A673 (cell line): ENCODE results near the gene RTN4RL2. TPM values are rescaled to one million over a fixed set of nuclear protein-coding genes. Genes with fewer than 3 reads are reported as not detected.

Experiments used
- BruUV-seq: library from RNA; stranded (reverse); fragments of 400-500 nt; replicated peaks from 2 replicates; lab custom pipeline; 2021; lab: Mats Ljungman, UMichigan
- CTCF ChIA-PET: fragments of 300-600 bp; sonication (Branson Sonifier 250); formaldehyde crosslinking; loops from one replicate; lab custom pipeline; 2022; ENCODE audit warnings: antibody characterized with exemption; lab: Charles Lee
- POLR2A ChIA-PET: fragments of 300-600 bp; sonication (Branson Sonifier 250); formaldehyde crosslinking; loops from one replicate; lab custom pipeline; 2022; ENCODE audit warnings: antibody characterized with exemption; ENCODE audit not compliant: low non-redundant PET; lab: Charles Lee
- DNase-seq: peaks from one replicate; pipeline ENCODE4 v3.0.0-alpha.2; 2015; ENCODE audit warnings: low spot score
- H3K27ac ChIP-seq: fragments of 200-600 bp; sonication (generic); 2 replicates; pipeline ENCODE4 v1.5.1; 2016; ENCODE audit warnings: mixed run types, low read depth, mild to moderate bottlenecking, mixed read lengths, antibody characterized with exemption, low read length; ENCODE audit not compliant: poor library complexity, severe bottlenecking
- H3K27me3 ChIP-seq: fragments of 200-600 bp; sonication (generic); replicated peaks from 2 replicates; pipeline ENCODE4 v1.6.1; 2017; ENCODE audit warnings: mixed run types, low read depth, mild to moderate bottlenecking, mixed read lengths, antibody characterized with exemption, low read length; ENCODE audit not compliant: insufficient read depth, poor library complexity
- H3K36me3 ChIP-seq: fragments of 200-600 bp; sonication (generic); 2 replicates; pipeline ENCODE4 v1.6.1; 2016; ENCODE audit warnings: mixed run types, mild to moderate bottlenecking, mixed read lengths, antibody characterized with exemption, low read length; ENCODE audit not compliant: insufficient read depth, poor library complexity, severe bottlenecking
- H3K4me1 ChIP-seq: fragments of 200-600 bp; sonication (generic); 2 replicates; pipeline ENCODE4 v1.6.1; 2017; ENCODE audit warnings: mixed run types, mild to moderate bottlenecking, mixed read lengths, antibody characterized with exemption, low read length; ENCODE audit not compliant: insufficient read depth, poor library complexity, severe bottlenecking
- H3K4me3 ChIP-seq: fragments of 200-600 bp; sonication (generic); 2 replicates; pipeline ENCODE4 v1.5.1; 2016; ENCODE audit warnings: low read depth, mixed run types, mild to moderate bottlenecking, mixed read lengths, low read length; ENCODE audit not compliant: poor library complexity, severe bottlenecking
- H3K9me3 ChIP-seq: fragments of 200-600 bp; sonication (generic); 2 replicates; pipeline ENCODE4 v1.6.1; 2016; ENCODE audit warnings: mixed run types, low read depth, mild to moderate bottlenecking, mixed read lengths, antibody characterized with exemption, low read length; ENCODE audit not compliant: poor library complexity, severe bottlenecking
- CTCF ChIP-seq: fragments of 300-800, 200-600 bp; sonication (generic); conservative IDR thresholded peaks from 2 replicates; pipeline ENCODE4 v1.5.1; 2017; ENCODE audit warnings: low read depth, mild to moderate bottlenecking, antibody characterized with exemption, low read length, moderate library complexity, mixed read lengths
- EZH2 ChIP-seq: fragments of 200-600 bp; sonication (generic); IDR thresholded peaks from 2 replicates; pipeline ENCODE4 v1.6.1; 2017; ENCODE audit warnings: borderline replicate concordance, low read depth, mild to moderate bottlenecking, mixed read lengths, antibody characterized with exemption, low read length; ENCODE audit not compliant: poor library complexity, severe bottlenecking
- intact Hi-C: fragments of 100-400 bp; cut with micrococcal nuclease; formaldehyde crosslinking; loops from one replicate; pipeline ENCODE4 v1.10.0; 2022; ENCODE audit not compliant: unreplicated experiment
- total RNA-seq: library from RNA; stranded (reverse); gene quantifications from 2 replicates; pipeline ENCODE4 v1.2.3, GENCODE V29; 2021

RTN4RL2 gene
- total RNA-seq, 1 experiment from 2014 or later = 5.2 TPM

GRCh38 chr11:57497303-57498247 lies 37.2 kb downstream of the RTN4RL2 start:
- intact Hi-C loops = loop anchor here (10.0 kb wide), 1 partner anchor 147 kb away; the partner anchor contains the start of gene YPEL4
- CTCF ChIA-PET = interaction anchor here (0.5 kb wide), 1 partner anchor 234 kb away, joined by 7 read pairs; no protein-coding TSS in a partner anchor
- TSS peak; percentile 8 for BruUV-seq
- Histone ChIP-seq H3K4me3 (no peak overlapping the region), H3K27me3 (no peaks in the 10 kb centered on the region), H3K9me3 (no peaks in the 10 kb centered on the region), H3K4me1 (peaks cover 16% of the 10 kb centered on the region), H3K36me3 (no peaks in the 10 kb centered on the region), H3K27ac (no peak overlapping the region)
- TF ChIP-seq EZH2 (no peak), CTCF (no peak)
- DNase-seq = no peak
- POLR2A ChIA-PET = no interaction called here

- no TSS peak for BruUV-seq
- ChIA-PET POLR2A (no interaction called here), CTCF (no interaction called here)
- Histone ChIP-seq H3K27me3 (no peaks in the 10 kb centered on the region), H3K4me1 (peaks cover 16% of the 10 kb centered on the region), H3K4me3 (no peak overlapping the region), H3K36me3 (no peaks in the 10 kb centered on the region), H3K27ac (no peak overlapping the region), H3K9me3 (no peaks in the 10 kb centered on the region)
- TF ChIP-seq CTCF (no peak), EZH2 (no peak)
- DNase-seq = no peak
- intact Hi-C loops = loop anchor here (10.0 kb wide), 1 partner anchor 146 kb away; the partner anchor contains the start of gene YPEL4
Observed at GRCh38 chr11:57498540-57498939, 38.2 kb downstream of the RTN4RL2 start.

- intact Hi-C loops = loop anchor here (10.0 kb wide), 1 partner anchor 145 kb away; the partner anchor contains the start of gene YPEL4
- H3K4me1 ChIP-seq = peaks cover 16% of the 10 kb centered on the region
- BruUV-seq = no TSS peak
- no peaks in the 10 kb centered on the region for H3K27me3 ChIP-seq
- DNase-seq = peak; percentile 92
- no peaks in the 10 kb centered on the region for H3K9me3 ChIP-seq
- peak overlapping the region; percentile 22 for H3K4me3 ChIP-seq
- POLR2A ChIA-PET = no interaction called here
- H3K27ac ChIP-seq = peak overlapping the region; percentile 3
- CTCF ChIA-PET = no interaction called here
- H3K36me3 ChIP-seq = no peaks in the 10 kb centered on the region
- TF ChIP-seq EZH2 (no peak), CTCF (no peak)
Observed at GRCh38 chr11:57499413-57499982, 39.2 kb downstream of the RTN4RL2 start.
